ENCODE results near the gene PEA15.

The PEA15 gene

GRCh38 chr1:160179336-160179735 is 25.8 kb upstream of the PEA15 start:
- no peak for DNase-seq (ENCODE audit: low spot score)

DNA sequence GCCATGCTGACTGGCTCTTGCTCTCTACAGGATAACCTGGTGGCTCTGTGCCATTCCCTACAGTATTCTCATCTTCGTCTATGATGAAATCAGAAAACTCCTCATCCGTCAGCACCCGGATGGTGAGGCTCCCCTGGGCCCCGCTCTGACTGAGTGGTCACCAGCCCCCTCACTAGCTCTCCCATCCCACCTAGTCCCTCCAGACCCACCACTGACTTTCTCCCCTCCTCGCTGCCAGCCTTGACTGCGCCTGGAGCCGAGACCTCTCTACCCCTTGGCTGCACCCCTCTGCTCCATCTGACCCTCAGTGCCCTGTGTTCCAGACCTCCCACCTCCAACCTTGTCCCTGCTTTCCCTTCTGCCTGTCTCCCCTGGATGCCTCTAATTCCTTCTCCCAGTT is 18.9 kb upstream of the PEA15 start:
- DNase-seq (ENCODE audit: low spot score): no peak

DNA sequence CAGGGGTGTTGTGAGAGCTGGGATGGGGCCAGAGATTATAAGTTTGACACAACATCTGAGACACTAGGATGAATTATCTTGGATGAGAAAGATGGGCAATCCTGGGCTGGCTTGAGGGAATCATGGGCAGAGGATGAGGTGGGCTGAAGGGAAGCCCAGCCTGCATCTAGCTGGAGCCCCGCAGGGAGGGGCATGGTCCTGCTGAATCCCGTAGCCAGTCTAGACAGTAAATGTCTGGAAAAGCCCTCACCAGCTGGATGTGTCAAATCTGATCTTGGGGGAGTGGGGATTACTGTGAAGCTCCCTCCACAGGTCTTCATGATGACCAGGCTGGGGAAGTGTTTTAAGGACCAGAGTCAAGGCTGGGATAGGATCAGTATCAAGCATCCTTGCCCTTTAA is 18.5 kb upstream of the PEA15 start:
- DNase-seq (ENCODE audit: low spot score): no peak

- DNase-seq (ENCODE audit: low spot score): no peak
Observed at GRCh38 chr1:160187407-160187806, 17.8 kb upstream of the PEA15 start.

- no peak for DNase-seq (ENCODE audit: low spot score)
Observed at GRCh38 chr1:160188341-160188740, 16.8 kb upstream of the PEA15 start.

DNA sequence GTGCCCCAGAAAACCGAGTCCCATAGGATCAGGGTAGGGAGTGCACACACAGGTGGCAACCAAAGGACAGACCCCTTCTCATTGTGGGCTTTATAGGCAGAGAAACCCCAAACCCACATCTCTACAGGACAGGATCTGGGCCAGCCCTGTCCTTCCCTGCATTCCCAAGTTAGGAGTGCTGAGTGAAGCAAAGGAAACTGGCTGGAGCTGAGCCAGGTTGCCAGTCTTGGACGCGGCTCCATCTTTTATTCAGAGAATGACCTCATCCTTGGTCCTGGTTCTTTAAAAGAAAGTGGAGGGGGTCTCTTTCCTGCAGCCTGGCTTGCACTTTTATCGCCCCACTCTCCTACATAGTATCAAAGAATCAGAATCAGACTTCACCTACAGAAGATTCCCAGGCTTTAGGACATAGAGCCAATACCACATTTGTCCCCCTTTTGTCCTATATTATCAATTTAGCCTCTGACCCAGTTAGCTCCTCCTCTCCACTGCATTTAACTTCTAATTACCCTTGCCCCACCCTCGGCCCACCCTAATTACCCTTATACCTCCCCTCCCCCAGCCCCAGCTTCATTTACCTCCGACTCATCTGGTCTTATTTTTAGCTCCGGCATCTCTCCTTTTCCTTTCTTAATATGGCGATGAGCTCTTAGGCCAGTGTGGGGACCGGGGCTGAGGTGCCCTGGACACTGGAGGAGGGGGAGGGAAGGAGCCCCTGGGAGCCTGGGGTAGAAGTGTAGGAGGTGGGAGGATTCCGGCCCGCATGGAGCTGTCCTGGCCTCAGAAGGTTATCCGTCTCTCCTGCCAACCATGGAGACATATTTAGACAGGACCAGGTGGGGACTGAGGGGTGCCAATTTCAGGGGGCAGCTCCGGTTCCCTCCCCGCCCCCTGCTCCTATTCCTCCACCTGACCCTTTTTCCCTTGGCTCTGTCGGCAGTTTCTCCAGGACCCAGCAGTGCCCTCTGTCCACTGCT is 15.2 kb upstream of the PEA15 start, which contains the start of gene CASQ1:
Gene CASQ1, plus strand, starts transcription at position 927 of the 977 bp plus-strand sequence. CDS start 177 bp downstream, outside the sequence.
- peak; percentile 62 for DNase-seq (ENCODE audit: low spot score)

- DNase-seq (ENCODE audit: low spot score): no peak
Observed at GRCh38 chr1:160191756-160192155, 13.4 kb upstream of the PEA15 start.

GRCh38 chr1:160192234-160192633 is 12.9 kb upstream of the PEA15 start:
- no peak for DNase-seq (ENCODE audit: low spot score)

- peak; percentile 89 for DNase-seq (ENCODE audit: low spot score)
Observed at GRCh38 chr1:160193091-160193819, 11.9 kb upstream of the PEA15 start.

DNA sequence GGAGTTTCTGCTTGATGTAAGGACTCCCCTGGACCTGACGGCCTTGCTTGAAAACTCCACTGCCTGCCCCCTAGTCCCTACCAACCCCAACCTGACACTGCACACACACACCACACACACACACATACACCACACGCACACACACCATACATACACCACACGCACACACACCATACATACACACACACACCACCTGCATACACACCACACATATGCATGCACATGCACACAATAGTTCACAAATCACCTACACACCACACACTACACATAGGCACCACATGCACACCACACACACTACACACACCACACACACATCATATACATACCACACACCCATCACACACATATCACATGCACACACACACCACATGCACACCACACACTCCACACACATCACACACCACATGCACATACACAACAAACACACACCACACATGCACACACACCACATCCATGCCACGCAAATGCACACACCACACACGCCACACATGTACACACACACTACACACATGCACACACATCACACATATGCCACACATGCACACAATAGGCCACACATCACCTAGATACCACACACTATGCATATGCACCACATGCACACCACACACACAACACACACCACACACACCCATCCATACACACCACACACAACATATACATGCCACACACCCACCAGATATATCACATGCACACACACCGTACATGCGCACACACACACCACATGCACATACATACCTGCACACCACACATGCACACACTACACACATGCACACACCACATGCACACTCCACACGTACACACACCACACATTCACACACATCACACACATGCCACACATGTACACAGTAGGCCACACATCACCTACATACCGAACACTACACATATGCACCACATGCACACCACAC is 11.1 kb upstream of the PEA15 start:
- no peak for DNase-seq (ENCODE audit: low spot score)

DNA sequence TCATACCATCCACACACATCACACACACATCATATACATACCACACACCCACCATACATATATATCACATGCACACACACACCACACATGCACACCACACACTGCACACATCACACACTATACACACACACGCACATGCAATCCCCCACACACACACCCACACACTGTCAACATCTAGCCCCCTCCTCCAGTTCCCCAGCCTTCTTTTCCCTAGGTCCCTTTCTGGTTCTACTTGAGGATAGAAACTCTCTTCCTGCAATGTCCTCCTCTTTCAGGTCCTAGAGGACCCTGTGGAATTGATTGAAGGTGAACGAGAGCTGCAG is 10.5 kb upstream of the PEA15 start:
- DNase-seq (ENCODE audit: low spot score): no peak

DNA sequence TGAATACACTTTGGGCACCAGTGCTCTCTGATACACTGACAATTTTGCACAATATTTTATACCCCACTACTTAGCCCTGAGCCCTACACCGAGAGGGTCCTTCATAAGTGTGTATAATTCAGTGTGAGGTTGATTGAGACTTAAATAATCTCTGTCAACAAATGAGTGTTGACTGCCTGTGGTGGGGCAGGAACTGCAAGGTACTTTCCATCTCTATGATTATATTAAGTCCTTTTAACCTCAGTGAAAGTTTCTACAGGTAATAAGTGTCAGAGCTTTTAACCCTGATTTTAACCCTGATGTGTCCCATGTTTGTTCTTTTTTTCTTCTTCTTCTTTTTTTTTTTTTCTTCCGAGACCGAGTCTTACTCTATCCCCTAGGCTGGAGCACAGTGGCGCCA is 9.0 kb upstream of the PEA15 start:
- DNase-seq (ENCODE audit: low spot score): no peak

GRCh38 chr1:160197231-160197630 is 8.0 kb upstream of the PEA15 start:
- DNase-seq (ENCODE audit: low spot score): no peak

GRCh38 chr1:160200786-160201185 is 4.4 kb upstream of the PEA15 start:
- DNase-seq (ENCODE audit: low spot score): no peak

GRCh38 chr1:160204526-160205241 is 500 bp upstream of the PEA15 start:
- DNase-seq (ENCODE audit: low spot score): no peak

DNA sequence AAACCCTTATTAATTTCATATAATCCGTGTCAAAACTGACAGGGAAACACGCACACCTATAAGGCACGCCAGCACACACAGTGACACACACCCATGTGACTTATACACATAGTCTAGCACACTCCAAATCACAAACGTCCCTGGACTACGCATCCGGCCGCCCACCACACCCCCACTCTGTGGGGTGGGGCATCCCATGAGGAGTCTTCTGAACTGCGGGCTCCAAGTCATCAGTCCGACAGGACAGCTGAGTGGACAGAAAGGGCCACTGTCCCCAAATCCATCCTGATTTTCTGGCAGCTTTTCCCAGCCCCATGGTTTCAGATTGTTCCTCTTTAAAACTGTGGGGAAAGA is 829 bp downstream of the PEA15 start:
- DNase-seq (ENCODE audit: low spot score): peak; percentile 78

GRCh38 chr1:160206421-160207117 is 1.4 kb downstream of the PEA15 start:
- DNase-seq (ENCODE audit: low spot score): peak; percentile 94

DNA sequence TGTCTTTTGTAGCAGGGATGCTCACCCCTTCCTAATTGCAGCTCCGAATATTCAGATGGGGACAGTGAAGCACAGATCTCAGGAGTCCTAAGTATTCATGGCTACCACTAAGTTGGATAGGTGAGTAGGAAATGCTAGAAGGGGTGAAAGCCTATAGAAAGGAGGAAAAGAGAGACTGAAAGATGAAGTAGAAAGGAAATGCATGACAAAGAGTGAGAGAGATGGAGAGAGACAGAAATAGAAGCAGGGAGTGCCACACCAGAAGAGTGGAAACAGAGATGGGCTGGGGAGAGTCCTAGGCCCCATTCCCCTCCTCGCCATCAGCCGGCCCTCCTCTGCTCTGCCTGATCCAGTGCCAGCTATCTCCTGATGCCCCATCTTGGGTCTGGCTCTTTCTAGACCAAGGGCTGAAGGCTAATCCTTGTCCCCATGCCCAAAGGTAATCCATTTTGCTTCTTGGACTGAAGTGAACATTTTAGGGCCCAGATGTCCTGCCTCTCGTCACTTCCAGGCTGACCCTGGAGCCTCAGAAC is 2.0 kb downstream of the PEA15 start:
- no peak for DNase-seq (ENCODE audit: low spot score)

DNA sequence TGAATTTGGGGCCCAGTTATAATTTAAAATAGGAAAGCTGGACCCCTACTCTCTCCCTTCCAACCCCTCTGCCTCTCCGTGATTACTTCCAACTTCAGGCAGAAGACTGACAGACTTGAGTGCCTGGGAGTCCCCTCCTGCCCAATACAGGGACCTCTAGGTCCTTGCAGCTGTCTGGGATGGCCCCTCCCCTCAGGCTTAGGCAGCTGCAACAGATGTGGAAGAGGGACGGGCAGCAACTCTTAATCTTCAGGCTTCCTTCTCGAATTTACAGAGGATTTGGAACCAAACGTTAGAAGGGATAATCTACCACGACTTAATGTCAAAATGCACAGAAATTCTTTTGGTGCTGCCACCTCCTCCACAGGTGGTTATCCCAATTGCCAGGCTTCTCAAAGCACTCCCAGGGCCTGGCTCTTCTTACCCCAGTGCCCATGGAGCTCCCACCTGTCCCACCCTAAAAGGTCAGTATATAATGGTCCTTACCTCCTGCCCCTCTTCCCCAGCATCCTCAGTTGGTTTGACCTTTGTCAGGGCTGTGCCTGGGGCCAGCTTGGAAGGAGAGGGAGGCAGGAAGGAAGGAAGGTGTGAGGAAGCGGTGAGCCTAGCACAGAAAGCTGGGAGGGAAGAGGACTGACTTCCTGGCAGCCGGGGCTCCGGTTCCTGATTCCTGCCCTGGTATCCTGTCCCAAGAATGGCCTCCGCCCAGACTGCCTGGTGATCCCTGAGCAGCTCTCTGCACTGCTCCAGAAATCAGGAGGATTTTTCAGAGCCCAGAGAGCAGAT is 2.8 kb downstream of the PEA15 start:
- no peak for DNase-seq (ENCODE audit: low spot score)

Data from GM03348 (cell line).